Panc1 (cell line): ENCODE results near the gene PRAMEF12.

Experiments used
- POLR2AphosphoS5 ChIP-seq: IDR thresholded peaks from 2 replicates; pipeline ENCODE4 v1.6.1; 2012; ENCODE audit warnings: mild to moderate bottlenecking, low read depth, low read length, moderate library complexity
- REST ChIP-seq, 2 experiments: IDR thresholded peaks; 2 replicates each; pipeline ENCODE4 v1.6.1; 2011 to 2012; ENCODE audit warnings: low read depth in 2 of 2, control low read depth in 1 of 2, low read length in 1 of 2, mild to moderate bottlenecking in 1 of 2, moderate library complexity in 1 of 2; ENCODE audit not compliant: insufficient read depth in 1 of 2
- TCF7L2 ChIP-seq: IDR thresholded peaks from 2 replicates; pipeline ENCODE4 v1.6.1; 2011; ENCODE audit warnings: mild to moderate bottlenecking, low read depth, low read length, inconsistent platforms
- TF ChIP-seq, protein P1 (sequence below): fragments of 450-650 bp; IDR thresholded peaks from 2 replicates; pipeline ENCODE4 v1.5.1; 2017; ENCODE audit warnings: mild to moderate bottlenecking

DNA sequence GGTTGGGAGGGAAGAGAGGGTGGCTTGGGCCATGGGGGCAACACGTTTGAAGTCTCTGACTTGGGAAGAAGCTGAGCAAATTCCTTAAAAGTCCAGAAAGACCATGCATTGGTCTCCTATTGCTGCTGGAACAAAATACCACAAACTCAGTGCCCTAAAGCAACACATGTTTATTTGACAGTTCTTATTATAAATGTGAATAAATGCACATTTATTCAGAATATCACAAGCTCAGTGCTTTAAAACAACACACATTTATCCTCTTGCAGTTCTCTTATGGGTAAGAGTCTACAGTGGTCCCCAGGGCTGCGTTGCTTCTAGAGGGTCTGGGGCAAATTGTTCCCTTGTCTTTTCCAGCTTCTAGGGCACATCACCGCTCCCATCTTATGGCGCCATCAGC is 10.1 kb upstream of the PRAMEF12 start:
- TF ChIP-seq, protein P1, sequence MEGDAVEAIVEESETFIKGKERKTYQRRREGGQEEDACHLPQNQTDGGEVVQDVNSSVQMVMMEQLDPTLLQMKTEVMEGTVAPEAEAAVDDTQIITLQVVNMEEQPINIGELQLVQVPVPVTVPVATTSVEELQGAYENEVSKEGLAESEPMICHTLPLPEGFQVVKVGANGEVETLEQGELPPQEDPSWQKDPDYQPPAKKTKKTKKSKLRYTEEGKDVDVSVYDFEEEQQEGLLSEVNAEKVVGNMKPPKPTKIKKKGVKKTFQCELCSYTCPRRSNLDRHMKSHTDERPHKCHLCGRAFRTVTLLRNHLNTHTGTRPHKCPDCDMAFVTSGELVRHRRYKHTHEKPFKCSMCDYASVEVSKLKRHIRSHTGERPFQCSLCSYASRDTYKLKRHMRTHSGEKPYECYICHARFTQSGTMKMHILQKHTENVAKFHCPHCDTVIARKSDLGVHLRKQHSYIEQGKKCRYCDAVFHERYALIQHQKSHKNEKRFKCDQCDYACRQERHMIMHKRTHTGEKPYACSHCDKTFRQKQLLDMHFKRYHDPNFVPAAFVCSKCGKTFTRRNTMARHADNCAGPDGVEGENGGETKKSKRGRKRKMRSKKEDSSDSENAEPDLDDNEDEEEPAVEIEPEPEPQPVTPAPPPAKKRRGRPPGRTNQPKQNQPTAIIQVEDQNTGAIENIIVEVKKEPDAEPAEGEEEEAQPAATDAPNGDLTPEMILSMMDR = no peak
- TF ChIP-seq REST (IDR thresholded peaks at IDR 0.05; ENCODE audit: insufficient read depth in 1 of 2, low read depth in 2 of 2, low read length in 1 of 2) (no peak), POLR2AphosphoS5 (no peak), TCF7L2 (no peak)
